GM12874 (cell line): ENCODE results near the gene WNK4.

ENCODE experiments used
- TF ChIP-seq, protein P1 (sequence below): IDR thresholded peaks from 2 replicates; pipeline ENCODE4 v1.5.1; 2011; ENCODE audit warnings: low read depth, mild to moderate bottlenecking, control low read depth, low read length, moderate library complexity; ENCODE audit not compliant: insufficient read depth

WNK4 gene

DNA sequence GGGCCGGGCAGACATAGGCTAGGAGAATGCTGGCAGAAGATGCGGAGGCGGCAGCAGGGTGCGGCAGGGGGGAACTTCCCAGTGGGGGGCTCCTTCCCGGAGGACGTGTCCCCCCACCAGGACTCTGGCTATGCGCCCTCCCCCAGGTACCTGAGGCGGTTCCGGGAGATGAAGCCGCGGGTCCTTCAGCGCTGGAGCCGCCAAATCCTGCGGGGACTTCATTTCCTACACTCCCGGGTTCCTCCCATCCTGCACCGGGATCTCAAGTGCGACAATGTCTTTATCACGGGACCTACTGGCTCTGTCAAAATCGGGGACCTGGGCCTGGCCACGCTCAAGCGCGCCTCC lies 3.4 kb downstream of the WNK4 start:
- TF ChIP-seq, protein P1, sequence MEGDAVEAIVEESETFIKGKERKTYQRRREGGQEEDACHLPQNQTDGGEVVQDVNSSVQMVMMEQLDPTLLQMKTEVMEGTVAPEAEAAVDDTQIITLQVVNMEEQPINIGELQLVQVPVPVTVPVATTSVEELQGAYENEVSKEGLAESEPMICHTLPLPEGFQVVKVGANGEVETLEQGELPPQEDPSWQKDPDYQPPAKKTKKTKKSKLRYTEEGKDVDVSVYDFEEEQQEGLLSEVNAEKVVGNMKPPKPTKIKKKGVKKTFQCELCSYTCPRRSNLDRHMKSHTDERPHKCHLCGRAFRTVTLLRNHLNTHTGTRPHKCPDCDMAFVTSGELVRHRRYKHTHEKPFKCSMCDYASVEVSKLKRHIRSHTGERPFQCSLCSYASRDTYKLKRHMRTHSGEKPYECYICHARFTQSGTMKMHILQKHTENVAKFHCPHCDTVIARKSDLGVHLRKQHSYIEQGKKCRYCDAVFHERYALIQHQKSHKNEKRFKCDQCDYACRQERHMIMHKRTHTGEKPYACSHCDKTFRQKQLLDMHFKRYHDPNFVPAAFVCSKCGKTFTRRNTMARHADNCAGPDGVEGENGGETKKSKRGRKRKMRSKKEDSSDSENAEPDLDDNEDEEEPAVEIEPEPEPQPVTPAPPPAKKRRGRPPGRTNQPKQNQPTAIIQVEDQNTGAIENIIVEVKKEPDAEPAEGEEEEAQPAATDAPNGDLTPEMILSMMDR, result no peak

DNA sequence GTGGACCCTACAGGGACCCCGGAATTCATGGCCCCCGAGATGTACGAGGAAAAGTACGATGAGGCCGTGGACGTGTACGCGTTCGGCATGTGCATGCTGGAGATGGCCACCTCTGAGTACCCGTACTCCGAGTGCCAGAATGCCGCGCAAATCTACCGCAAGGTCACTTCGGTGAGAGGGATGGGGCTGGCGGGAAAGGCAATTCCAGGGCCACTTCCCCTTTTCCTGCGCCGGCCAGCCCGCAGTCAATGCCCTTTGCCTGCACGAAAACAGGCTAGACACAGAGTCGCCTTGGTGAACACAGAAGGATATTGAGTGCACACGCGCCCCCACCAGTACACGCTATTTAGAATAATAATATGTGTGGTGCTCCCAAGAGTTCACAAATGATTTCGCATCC lies 4.0 kb downstream of the WNK4 start:
- TF ChIP-seq, protein P1, result no peak

DNA sequence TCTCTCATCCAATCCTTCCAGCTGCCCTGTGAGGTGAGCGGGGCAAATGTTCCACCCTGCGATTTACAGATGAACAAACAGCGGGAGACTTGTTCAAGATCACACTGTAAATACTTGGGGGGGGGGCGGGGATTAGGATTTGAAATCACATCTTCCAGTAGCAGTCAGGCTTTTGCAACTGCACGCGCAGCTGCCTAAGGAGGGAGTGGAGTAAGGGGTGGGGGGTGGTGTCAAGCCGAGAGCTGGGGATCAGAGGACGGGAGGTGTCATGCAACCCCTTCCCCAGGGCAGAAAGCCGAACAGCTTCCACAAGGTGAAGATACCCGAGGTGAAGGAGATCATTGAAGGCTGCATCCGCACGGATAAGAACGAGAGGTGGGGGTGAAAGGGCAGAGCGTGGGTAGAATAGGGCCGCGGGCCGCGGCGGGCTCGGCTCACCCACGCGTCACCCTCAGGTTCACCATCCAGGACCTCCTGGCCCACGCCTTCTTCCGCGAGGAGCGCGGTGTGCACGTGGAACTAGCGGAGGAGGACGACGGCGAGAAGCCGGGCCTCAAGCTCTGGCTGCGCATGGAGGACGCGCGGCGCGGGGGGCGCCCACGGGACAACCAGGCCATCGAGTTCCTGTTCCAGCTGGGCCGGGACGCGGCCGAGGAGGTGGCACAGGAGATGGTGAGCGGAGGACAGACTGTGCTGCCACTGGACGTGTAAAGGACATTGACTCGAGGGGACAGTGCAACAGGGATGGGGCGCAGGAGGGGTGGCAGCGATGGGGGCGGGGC lies 4.6 kb downstream of the WNK4 start:
- TF ChIP-seq, protein P1, result no peak

DNA sequence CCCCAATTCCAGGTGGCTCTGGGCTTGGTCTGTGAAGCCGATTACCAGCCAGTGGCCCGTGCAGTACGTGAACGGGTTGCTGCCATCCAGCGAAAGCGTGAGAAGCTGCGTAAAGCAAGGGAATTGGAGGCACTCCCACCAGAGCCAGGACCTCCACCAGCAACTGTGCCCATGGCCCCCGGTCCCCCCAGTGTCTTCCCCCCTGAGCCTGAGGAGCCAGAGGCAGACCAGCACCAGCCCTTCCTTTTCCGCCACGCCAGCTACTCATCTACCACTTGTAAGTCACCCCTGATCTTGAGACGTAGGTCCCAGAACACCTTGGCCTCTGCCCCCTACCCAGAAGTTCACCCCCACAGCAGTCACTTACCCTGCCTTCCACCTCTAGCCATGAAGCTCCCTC lies 6.9 kb downstream of the WNK4 start:
- TF ChIP-seq, protein P1, result no peak

DNA sequence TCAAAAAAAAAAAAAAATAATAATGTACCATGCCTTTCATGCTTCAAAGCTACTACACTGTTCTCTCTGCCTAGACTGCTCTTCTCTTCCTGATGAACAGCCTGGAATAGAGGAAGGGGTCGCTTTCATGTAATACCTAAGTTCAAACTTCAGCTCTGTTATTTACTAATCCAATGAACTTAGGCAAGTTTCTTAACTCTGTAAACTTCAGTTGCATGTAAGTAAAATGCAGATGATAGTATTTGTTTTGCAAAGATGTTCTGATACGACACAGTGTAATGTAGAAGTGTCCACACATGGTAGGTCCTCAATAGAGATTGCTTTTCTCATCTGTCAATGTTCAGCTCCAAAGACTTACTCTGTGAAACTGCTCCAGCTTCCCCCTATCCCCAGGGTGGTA lies 11.5 kb downstream of the WNK4 start:
- TF ChIP-seq, protein P1, result no peak

DNA sequence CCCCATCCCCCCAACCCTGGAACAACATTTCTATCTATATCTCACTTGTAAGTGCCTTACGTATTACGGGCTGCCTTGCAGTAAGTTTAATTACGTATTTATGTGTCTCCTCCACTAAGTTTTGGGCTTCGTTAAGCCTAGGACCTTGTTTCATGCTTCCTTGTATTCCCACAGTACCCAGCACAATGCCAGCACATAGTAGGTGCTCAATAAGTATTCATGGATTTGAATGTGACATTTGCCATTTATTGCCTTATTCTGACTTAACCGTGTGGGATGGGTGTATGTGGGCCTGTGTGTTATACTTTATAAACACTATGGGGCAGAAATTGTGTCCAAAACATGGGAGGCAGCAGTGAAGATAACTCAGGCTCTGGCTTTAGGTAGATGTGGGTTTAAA lies 12.1 kb downstream of the WNK4 start:
- TF ChIP-seq, protein P1, result no peak

DNA sequence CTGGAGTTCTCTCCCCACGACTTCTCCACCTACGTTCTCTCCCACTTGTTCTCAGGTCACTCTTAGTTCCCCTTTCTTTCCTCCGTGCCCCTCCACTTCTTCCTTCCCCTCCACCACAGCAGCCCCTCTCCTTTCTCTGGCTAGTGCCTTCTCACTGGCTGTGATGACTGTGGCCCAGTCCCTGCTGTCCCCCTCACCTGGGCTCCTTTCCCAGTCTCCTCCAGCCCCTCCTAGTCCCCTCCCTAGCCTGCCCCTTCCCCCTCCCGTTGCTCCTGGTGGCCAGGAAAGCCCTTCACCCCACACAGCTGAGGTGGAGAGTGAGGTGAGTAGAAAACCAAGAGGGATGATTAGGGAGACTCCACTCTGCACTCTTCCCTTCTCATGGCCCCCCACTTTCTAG lies 14.7 kb downstream of the WNK4 start:
- TF ChIP-seq, protein P1, result no peak
